GM21515 (cell line): ENCODE results near the gene DIS3L2.
"Not testable (repeated sequence)": the region's sequence is repeated elsewhere in the genome, so short reads cannot be mapped to it uniquely, and the experiment has no call there.

Source experiments
- ATAC-seq: cut with Tn5 transposase; IDR thresholded peaks from one replicate; pipeline ENCODE4 v1.9.1; 2021; ENCODE audit not compliant: unreplicated experiment

DIS3L2 gene

GRCh38 chr2:232113821-232114220 is 152.3 kb downstream of the DIS3L2 start:
- no peak for ATAC-seq

- ATAC-seq: not testable (repeated sequence)
Measured at GRCh38 chr2:232115728-232116361, 154.3 kb downstream of the DIS3L2 start.

GRCh38 chr2:232116852-232117251 is 155.3 kb downstream of the DIS3L2 start:
- ATAC-seq: no peak

- no peak for ATAC-seq
Measured at GRCh38 chr2:232117413-232117812, 155.9 kb downstream of the DIS3L2 start.

- no peak for ATAC-seq
Measured at GRCh38 chr2:232120911-232121310, 159.4 kb downstream of the DIS3L2 start.

GRCh38 chr2:232124309-232124708 is 162.8 kb downstream of the DIS3L2 start:
- no peak for ATAC-seq

- ATAC-seq: no peak
Measured at GRCh38 chr2:232126301-232127099, 165.0 kb downstream of the DIS3L2 start.

GRCh38 chr2:232129483-232129882 is 168.0 kb downstream of the DIS3L2 start:
- ATAC-seq: no peak

GRCh38 chr2:232132181-232132580 is 170.7 kb downstream of the DIS3L2 start:
- no peak for ATAC-seq

GRCh38 chr2:232133078-232133477 is 171.6 kb downstream of the DIS3L2 start:
- no peak for ATAC-seq

GRCh38 chr2:232134939-232135338 is 173.4 kb downstream of the DIS3L2 start:
- ATAC-seq: no peak

- ATAC-seq: no peak
Measured at GRCh38 chr2:232137356-232138147, 176.0 kb downstream of the DIS3L2 start.

- ATAC-seq: no peak
Measured at GRCh38 chr2:232138441-232138840, 176.9 kb downstream of the DIS3L2 start.

GRCh38 chr2:232139171-232139594 is 177.7 kb downstream of the DIS3L2 start:
- no peak for ATAC-seq

GRCh38 chr2:232139786-232140562 is 178.5 kb downstream of the DIS3L2 start:
- no peak for ATAC-seq

GRCh38 chr2:232141591-232141990 is 180.1 kb downstream of the DIS3L2 start:
- ATAC-seq: no peak

- ATAC-seq: no peak
Measured at GRCh38 chr2:232142049-232142448, 180.5 kb downstream of the DIS3L2 start.

- ATAC-seq: no peak
Measured at GRCh38 chr2:232142502-232142901, 181.0 kb downstream of the DIS3L2 start.

- no peak for ATAC-seq
Measured at GRCh38 chr2:232146294-232146693, 184.8 kb downstream of the DIS3L2 start.

- no peak for ATAC-seq
Measured at GRCh38 chr2:232147440-232148077, 186.0 kb downstream of the DIS3L2 start.
